A172 (cell line): ENCODE measurements around the gene THAP10. TPM values are rescaled to one million over a fixed set of nuclear protein-coding genes. Genes with fewer than 3 reads are reported as not detected.
"Not testable (repeated sequence)": the region's sequence is repeated elsewhere in the genome, so short reads cannot be mapped to it uniquely, and the experiment has no call there.

Source experiments
- DNase-seq: peaks from one replicate; pipeline ENCODE4 v3.0.0-alpha.2; 2015; ENCODE audit warnings: low spot score
- total RNA-seq: library from RNA; depleted of rRNA; stranded (reverse); fragments of >200 nt; shearing (Covaris generic); gene quantifications from 2 replicates; pipeline ENCODE4 v1.2.3, GENCODE V29; 2014; rRNA removed

THAP10 gene
- 4.5 and 11.0 TPM in 2 replicates for total RNA-seq

DNA sequence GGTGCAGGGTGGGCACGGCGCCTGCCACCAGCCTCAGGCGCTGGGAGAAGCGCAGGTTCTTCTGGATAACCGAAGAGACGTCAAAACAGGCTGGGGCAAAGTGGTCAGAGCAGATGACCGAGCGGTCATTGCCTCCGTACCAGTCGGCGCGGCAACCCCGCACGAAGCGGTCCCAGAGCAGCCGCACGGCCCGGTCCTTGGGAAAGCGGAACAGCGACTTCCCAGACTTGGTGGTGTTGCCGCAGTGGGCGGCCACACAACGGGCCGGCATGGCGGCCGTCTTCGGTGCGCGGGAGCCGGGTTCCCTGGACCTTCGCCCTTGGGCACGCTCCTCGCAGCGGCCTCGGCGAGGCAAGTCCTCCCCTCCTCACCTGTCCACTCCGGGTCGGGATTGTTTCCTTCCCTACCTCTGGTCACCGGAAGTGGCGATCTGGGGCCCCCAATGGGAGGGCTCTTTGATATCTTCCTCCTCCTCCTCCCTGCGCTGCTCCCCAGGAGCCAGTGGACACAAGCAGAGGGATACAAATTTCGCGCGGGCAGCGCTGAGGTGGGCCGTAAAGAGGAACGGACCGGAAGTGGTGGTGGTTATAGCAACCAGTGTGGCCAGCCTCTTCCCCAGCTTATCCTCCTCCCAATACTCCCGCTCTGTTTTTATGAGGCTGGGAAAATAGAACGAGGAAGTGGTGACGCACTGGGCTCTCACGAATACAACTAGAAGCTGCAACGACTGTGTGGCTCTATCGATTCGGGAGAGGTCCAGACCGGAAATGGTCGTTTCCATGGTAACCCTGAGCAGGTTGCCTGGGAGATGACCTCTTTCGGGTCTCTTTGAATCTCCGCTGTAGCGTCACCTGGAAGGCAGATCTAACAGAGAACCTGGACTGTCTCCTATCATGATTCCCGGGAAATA, at the start of gene THAP10, which contains the start of gene LRRC49:
Gene THAP10 (minus strand): TSS at position 432 of the 910 bp plus-strand sequence. CDS start 161 bp downstream, at position 271.
Gene LRRC49 (plus strand): TSS at position 825 of the 910 bp plus-strand sequence. CDS start 69 bp downstream, at position 894.
- peak; percentile 96 for DNase-seq

DNA sequence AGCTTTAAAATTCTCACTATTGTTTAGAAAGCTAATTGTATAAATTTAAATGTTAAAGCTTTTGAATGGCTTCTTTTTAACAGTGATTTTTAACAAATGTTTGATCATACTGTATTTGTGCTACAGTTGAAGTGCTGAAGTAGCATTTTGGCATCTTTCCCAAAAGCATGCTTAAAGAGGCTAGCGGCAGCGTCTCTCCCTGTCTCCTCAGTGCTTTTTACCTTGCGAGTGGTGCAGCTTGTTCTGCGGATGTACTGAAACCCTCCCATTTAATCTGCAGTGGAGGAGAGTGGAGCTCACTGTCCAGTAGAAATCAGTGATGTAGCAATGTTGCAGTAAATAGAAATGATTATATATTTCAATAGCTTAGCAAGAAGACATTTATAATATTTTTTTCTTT, 44.1 kb upstream of the THAP10 start:
- no peak for DNase-seq

DNA sequence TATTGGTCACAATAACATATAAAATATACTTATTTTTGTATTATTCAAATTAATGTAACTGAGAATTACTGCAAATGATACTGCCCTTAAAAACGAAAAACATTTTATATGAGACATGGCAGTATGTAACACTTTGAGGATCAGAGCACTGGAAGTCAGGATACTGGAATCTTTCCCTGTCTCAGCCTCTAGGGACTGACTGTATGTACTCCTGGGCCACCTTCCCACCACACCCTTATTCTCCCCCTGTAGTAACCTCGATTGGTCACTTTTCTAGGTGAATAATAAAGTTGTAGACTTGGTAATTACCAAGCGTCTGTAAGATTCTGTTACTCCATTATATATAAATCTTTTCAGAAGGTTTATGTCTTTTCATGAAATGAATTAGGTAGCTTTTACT, 43.4 kb upstream of the THAP10 start:
- DNase-seq: no peak

DNA sequence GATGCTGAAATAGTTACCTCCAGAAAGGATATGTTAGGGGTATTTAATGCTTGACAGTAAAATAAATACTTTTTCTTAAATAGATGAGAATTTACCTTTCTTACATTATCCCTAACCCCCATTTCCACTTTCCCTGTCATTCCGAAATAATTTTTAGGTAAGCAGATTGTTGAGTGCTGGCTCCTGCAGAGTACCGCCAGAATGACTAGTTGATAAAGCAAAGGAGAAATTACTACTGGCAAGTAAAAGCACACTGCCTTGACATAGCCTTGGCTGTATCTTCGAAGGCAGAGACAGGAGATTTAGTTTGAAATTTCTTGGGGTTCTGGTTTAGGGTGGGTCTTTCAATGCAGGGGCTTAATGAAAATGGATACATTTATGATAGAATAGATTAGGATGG, 41.2 kb upstream of the THAP10 start:
- DNase-seq: no peak

DNA sequence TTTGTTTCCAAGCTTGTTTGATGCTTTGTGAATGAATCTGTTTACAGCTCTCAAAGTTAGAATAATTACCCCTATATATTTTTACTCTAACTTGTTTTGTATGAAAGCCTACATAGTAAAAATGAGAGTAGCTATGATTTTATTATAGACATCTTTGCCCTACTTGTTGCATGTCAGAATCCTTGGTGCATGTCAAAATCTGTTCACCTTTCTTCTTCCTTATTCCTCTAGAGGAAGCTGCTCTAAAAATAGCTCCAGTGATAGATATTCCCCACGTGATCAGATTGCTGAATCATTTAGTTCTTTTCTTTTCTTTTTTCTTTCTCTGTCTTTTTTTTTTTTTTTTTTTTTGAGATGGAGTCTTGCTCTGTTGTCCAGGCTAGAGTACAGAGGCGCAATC, 40.2 kb upstream of the THAP10 start:
- DNase-seq: no peak

DNA sequence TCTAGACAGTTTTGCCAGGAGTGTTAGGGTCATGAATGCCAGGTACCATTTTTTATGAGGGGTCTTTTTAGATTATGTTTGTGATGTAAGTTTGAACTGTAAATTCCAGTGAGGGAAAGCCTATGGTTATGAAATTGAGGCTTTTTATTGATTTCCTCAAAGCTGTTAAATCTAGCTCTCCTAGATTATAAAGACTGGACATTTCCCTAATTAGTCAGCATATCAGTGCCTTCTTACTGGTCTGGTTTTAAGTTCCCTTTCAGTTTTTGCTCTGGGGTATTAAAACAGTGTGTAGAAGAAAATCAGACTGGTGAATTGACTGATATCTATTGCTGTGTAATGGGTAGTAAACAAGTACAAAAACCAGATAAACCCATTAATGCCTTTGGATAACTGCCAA, 39.6 kb upstream of the THAP10 start:
- no peak for DNase-seq

DNA sequence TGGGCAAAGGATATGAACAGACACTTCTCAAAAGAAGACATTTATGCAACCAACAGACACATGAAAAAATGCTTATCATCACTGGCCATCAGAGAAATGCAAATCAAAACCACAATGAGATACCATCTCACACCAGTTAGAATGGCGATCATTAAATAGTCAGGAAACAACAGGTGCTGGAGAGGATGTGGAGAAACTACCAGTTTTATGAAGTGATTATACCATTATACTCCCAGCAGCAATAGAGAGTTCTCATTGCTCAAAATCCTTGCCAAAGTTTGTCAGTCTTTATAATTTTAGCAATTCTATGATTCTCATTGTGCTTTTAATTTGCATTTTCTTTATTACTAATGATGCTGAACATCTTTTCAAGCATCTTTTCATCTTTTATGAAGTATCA, 34.7 kb upstream of the THAP10 start:
- not testable (repeated sequence) for DNase-seq

DNA sequence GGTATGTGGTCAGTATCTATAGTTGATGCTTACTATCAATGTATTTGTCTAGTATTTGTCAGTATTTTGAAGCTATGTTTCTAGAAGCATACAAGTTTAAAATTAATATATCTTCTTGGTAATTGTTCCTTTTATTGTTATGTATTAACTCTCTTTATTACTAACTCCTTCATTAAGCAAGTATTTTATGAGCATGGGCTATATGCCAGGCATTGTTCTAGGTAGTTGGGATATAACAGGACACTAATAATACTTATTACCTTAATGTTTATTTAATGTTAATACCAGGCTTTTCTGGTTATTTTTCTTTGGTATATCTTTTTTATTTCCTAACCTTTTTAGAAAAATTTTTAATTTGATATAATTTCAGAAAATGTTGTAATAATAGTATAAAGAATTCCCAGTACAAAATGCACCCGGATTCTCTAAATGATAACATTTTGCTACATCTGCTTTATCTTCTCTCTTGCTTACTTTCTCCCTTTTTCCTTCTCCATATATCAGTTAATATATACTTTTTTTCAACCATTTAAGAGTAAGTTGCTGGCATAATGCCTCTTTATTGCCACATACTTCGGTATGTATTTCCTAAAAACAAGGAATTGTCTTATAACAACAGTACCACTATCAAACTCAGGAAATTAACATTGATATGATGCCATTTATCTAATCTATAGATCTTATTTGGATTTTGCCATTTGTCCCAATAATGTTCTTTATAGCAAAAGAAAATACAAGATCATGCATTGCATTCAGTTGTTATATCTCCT, 31.3 kb upstream of the THAP10 start:
- no peak for DNase-seq

DNA sequence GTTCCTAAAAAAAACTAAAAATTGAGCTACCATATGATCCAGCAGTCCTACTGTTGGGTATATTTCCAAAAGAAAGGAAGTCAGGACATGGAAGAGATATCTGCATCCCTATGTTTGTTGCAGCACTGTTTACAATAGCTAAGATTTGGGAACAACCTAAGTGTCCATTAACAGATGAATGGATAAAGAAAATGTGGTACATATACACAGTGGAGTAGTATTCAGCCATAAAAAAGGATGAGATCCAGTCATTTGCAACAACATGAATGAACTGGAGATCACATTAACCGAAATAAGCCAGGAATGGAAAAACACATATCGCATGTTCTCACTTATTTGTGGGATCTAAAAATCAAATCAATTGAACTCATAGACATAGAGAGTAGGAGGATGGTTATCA, 29.9 kb upstream of the THAP10 start:
- DNase-seq: no peak

DNA sequence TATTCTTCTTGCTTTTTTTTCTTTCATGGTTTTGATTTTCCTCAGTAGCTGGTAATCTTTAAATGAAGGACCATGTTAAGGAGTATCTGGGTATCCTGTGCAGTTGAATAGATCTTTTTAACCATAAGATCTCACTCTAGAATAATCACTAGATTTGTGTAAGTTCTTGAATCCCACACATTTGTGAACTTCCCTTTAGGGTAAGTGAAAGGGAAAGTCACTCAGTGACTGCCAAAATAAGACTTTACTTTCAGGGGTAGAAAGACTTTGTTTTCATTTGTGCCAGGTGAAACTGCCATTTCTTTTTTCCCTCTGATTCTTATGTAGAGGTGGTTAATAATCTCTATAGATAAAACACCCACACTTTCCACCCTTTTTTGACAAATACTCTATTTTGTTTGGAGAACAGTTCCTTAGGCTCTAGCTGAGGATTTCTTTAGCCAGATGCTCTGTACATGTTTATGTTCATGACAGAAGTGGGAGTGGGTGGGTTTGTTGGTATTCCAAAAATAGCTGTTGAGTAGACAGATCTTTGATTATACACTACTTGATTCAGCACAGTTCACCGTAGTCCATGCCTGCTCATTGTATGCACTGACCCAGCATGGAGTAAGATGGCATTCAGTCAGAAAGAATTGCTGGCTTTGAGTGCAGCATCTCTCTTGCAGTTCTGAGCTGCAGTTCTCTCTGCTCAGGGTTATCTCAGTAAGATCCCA, 28.9 kb upstream of the THAP10 start:
- no peak for DNase-seq

DNA sequence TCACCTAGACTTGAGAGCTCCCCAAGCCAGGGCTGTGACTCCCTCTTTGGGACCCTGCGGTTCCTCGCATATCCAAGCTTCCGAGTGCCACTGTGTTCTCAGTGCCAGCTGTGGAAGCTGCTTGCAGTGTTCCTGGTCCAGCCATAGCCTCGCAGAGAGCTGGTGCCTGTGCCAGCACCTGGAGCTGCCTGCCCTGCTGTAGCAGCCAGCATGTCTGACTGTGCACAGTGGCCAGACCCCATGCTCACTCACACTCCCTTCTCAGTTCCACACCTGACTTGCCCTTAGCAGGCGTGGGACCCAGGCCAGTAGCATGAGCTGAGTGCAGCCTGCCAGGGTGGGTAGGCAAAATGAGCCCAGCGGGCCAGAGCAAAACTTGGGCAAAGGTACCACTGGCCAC, 25.7 kb upstream of the THAP10 start:
- no peak for DNase-seq

DNA sequence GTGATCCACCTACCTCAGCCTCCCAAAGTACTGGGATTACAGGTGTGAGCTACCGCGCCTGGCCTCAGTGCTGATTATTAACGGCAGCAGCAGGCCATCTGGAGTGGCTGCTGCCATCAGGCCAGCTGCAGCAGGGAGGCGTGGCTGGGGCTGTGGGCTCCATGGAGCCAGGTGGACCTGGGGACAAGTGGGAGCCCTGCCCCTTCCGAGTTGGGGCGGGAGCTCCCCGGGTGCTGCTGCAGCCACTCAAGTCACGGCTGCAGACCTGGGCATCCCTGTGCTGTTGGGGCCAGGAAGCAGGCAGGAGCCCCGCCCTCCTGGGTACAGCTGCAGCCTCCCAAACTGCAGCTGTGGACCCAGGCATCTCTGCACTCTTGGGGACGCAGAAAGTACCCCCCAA, 24.3 kb upstream of the THAP10 start:
- DNase-seq: no peak

DNA sequence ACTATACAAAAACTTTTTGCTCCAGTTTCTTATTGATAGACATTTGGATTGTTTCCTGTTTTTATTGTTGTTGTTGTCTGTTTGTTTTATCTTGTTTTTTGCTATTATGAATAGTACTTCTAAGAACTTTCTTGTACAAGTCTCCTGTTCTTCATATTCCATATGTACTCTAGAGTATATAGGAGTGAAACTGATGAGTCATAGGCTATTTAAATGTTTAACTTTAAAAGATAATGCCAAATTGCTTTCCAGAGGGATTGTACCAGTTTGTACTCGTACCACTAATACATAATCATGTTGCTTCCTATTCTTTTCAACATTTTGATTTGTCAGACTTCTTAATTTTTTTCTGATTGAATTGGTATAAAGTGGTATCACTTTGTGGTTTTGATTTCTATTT, 20.0 kb upstream of the THAP10 start:
- DNase-seq: no peak

DNA sequence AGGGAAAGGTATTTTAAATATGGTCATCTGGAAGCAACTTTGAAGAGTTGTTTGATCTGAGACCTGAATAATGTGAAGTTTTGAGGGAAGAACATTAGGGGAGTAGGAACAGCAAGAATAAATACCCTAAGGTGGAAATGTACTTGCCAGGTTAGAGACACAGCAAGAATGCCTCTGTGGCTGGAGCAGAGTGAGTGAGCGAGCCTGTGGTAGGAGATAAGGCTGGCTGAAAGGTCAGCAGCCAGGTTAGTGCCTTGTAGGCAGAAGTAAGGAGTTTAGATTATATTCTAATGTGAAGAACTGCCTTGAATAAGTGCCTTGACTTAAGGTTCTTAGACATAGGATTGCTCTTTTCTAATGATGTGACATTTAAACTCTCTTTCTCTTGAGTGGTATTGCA, 18.7 kb upstream of the THAP10 start:
- no peak for DNase-seq

DNA sequence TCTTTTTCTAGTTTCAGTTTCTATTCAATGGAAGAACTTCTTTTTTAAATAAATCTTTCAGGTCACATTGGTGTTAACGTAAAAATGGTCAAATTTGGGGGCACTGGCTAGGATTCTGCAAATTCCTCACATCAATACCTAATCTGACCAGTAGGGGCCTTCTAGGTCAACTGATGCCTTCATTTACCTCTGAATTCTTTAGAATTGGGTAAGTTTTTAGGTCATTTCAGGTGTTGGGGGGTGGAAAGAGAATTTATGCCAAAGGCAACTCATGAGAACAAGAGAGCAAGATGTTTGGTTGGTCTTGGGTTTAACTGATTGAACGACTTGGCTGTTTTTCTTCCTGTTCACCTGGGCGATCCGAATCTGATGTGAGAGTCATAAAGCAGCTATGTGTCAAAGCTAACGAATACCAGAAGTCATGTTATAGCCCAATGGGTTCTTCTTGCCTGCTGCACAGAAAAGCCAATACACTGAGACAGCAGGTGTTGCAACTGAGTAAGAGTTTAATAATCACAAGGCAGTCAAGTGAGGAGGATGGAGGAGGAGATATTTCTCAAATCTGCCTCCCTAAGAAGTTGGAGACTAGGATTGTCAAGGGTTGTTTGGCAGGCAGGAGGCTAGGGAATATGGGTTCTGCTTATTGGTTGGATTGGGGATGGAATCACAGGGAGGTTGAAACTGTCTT, 15.7 kb upstream of the THAP10 start:
- no peak for DNase-seq

DNA sequence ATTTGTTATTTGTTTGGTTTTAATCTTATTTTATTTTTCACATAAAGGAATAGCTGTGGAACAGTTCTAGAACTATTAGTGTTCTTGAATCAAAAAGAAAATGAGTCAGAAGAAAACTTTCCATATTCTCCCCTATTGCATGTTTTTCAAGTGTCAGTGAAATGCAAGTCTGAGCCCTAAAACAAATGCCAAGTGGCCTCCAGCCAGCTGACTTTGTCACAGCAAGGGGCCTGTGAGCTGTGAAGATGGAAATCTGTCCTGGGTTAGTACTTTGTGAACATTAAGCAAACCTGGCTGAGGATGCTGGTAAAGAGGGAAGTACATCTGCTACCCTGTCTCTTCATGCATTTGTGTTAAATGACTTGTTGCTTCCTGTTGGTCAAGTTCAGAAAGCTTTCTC, 14.6 kb upstream of the THAP10 start:
- DNase-seq: no peak

DNA sequence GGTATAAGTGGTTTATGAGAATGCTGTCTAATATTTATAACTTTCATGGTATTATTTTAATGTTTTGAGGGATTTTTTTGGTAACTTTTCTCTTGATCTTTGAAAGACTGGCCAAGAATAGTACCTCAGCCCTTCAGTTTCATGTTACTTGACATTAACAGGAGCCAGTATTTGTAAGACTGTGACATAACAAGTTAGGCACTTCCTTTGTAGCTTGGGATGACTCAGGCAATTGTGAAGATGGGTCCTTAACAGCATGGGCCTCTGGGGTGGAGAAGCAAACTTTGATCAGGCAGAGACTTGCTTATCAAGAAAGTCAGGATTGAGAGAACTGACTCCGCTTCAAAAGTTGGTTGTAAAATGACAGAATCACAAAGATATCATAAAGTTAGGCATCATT, 9.9 kb upstream of the THAP10 start:
- DNase-seq: peak; percentile 42

DNA sequence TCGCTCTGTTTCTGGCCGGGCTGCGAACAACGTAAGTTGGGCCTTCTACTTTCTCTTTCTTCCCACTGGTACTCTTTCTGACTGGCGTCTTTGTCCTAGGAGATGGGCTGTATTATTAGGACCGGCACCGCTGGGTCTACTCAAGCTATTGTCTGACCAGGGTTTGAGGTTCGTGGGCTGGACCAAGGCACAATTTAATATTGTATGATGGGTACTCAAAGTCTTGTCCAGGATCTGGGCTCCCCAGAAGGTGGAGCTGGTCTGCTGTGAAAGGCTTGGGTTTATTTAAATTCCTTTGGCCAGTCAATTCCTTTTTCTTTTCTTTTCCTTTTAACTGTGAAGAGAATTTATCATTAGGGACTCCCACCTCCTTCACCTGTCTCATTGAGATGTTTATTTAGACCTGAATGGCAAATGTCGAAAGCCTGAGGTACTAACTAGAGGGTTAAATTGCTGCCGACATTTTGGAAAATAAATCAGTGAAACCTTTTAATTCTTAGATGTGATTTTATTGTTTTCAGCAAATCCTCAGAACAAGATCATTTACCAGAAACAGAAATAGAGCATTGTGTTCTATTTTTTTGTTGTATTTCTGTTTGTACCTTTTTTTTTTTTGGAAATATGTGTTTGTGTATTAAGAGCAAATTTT, 803 bp upstream of the THAP10 start:
- DNase-seq: peak; percentile 57

DNA sequence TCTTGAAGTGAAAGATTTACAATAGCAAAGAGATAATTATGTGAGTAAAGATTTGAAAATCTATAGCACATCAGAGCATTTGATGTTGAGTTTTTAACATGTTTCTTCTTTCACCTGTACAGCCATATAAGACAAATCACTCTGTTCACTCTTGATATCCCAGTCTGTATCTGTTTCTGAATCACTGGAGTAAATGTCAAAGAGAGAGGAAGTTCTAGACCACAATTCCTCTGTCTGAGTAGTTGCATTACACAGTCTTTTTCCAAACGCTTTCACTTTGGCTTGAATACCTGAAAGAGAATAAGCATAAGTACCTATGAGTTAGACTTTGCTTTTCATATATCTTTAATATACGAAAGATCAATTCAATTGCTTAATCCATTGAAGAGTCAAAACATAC, 9.9 kb downstream of the THAP10 start:
- no peak for DNase-seq

DNA sequence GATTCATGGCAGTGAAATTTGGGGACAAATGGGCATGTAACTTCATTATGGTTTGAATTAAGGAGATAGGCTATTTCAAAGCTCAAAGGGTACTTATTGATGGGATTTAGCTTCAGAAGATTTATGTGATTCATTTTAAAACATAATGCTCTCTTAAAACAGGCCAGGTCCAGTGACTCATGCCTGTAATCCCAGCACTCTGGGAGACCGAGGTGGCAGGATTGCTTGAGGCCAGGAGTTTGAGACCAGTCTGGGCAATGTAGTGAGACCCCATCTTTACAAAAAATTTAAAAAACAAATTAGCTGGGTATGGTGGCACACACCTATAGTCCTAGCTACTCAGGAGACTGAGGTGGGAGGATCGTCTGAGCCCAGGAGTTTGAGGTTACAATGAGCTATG, 11.5 kb downstream of the THAP10 start:
- DNase-seq: no peak

DNA sequence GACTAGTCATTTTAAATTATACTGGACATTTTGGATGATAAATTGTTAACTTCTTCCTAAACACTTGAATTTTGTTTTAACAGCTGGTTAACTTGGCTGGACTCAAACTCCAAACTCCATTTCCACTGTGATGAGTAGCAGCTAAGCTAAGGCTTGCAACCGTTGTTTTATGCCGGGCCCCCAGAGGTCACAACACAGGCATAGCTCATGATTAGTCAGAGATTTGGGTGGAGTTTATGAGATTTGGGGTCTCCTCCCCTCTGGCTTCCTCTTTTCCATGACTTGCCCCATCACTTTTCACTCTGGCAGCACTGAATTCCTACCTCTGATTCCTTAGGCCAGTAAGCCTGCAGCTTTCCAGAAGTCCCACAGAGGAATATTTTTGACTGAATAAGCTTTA, 12.8 kb downstream of the THAP10 start:
- DNase-seq: peak; percentile 51
